ENCODE data around the gene PCGF2. TPM values are rescaled to one million over a fixed set of nuclear protein-coding genes. Genes with fewer than 3 reads are reported as not detected.
A peak's percentile ranks its signal among the peaks of the same experiment; 100 is the strongest.

Gene PCGF2
- total and polyA plus RNA-seq, 5 donors = 28.2 to 48.4 (median 34.3) TPM

DNA sequence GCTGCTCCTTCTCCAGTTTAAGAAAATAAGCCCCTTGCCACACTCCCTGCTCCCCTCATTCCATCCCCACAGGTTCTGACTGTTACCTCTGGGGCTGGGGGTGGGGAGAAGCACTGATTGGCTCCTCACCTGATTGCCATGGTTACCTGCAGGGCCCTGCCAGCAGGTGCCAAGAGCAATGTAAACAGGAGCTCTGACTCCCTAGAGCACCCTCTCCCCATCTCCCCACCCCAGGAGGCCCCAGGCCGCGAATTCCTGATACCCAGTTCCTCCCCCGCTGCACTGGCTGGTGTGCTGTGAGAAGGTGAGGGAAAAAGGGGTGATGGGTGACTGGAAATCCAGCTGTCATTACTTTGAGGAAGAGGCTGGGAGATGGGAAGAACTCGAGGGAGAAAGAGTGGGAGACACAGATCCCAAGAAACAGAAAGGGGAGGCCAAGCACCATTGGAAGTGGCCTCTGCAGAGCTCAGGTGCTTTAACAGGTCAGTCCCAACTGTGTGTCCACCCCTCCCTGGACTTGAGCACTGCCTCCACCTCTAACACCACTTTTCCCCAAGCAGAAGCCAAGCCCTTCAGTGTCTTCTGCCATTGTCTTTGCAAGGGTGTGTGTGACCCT is 4.5 kb downstream of the PCGF2 start:
- DNase-seq (peak; percentile 6 to 44 (median 37)), ATAC-seq (no peak)
- peak overlapping the region; percentile 12 for H3K27ac ChIP-seq (ENCODE audit: low read length)
- intact Hi-C loops (cut with DNase I) = loop anchor here in 1 of 4 donors (5.0 kb wide), 1 partner anchor 41 kb away; no protein-coding TSS in a partner anchor
- WGBS = 70% methylated on average over 4 of the region's 4 CpGs
- no peaks in the 10 kb centered on the region for H3K27me3 ChIP-seq (ENCODE audit: control insufficient read depth, insufficient read depth)
- H3K4me3 ChIP-seq (ENCODE audit: low read length) = no peak overlapping the region
- no peaks in the 10 kb centered on the region for H3K9me3 ChIP-seq (ENCODE audit: control insufficient read depth, low read length)
- peaks cover 17% of the 10 kb centered on the region for H3K4me1 ChIP-seq (ENCODE audit: control insufficient read depth, insufficient read depth, low read length)

DNA sequence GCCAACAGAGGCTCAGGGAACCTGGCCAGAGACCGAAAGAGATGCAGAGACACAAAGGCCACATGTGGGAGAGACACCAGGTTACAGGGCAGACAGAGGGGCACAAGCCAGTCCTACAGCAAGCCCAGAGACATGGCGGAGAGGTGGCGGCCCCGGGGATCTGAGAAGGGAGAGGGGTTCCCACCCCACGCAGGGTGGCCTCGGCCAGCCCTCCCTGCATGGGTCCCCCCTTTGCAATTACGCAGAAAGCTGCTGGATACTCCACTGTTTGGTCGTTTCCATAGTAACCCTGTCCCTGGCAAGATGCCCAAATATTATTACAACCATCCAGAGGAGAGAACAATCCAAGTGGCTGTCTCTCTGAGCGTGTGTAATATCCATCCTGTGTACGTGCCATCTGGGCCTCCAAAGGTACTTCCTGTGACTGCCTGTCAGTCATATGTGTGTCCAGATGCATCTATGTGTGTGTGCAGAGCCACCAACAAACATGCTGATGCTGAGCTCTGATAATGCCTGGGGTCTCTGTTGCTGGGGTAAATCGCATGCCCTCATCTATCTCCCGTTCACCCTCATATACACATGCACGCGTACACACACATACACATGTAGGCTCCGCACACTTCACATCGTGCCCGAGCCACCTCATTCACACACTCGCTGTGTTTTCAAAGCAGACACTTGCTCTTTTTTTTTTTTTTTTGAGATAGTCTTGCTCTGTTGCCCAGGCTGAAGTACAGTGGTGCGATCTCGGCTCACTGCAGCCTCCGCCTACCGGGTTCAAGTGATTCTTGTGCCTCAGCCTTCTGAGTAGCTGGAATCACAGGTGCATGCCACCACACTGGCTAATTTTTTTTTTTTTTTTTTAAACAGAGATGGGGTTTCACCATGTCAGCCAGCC is 5.5 kb downstream of the PCGF2 start:
- no peaks in the 10 kb centered on the region for H3K9me3 ChIP-seq (ENCODE audit: control insufficient read depth, low read length)
- DNase-seq (peak; percentile 45 to 69 (median 67)), ATAC-seq (peak; percentile 58 to 62)
- peaks cover 17% of the 10 kb centered on the region for H3K4me1 ChIP-seq (ENCODE audit: control insufficient read depth, insufficient read depth, low read length)
- H3K27ac ChIP-seq (ENCODE audit: low read length) = peak overlapping the region; percentile 93
- intact Hi-C loops (cut with DNase I) = loop anchor here in 1 of 4 donors (5.0 kb wide), 1 partner anchor 40 kb away; no protein-coding TSS in a partner anchor
- no peaks in the 10 kb centered on the region for H3K27me3 ChIP-seq (ENCODE audit: control insufficient read depth, insufficient read depth)
- WGBS = 28% methylated on average over 22 of the region's 22 CpGs
- H3K4me3 ChIP-seq (ENCODE audit: low read length) = no peak overlapping the region

DNA sequence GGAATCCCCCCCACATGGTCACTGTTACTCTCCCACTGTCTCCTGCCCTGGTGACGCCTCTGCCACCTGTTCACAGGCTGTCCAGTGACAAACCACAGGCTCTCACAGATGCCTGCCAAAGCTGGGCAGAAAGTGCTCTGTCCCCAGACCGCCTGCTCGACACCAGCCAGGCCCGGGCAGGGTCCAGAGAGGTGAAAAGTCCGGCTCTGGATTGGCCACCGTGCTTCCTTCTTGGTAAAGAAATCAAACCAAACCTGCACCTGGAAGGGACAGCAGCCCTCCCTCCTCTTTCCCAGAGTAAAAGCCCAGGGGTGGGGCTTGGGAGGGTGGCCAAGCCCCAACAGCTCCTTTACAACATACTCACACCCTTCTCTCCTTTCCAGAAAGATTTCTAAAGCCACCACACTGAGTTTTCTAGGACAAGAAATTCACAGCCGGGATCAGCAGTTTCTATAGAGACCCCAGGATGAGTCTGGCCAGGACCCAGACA is 6.2 kb downstream of the PCGF2 start:
- WGBS = 25% methylated on average over 7 of the region's 7 CpGs
- H3K9me3 ChIP-seq (ENCODE audit: control insufficient read depth, low read length) = no peaks in the 10 kb centered on the region
- H3K27ac ChIP-seq (ENCODE audit: low read length) = peak overlapping the region; percentile 93
- H3K4me3 ChIP-seq (ENCODE audit: low read length) = no peak overlapping the region
- H3K4me1 ChIP-seq (ENCODE audit: control insufficient read depth, insufficient read depth, low read length) = peaks cover 17% of the 10 kb centered on the region
- H3K27me3 ChIP-seq (ENCODE audit: control insufficient read depth, insufficient read depth) = no peaks in the 10 kb centered on the region
- DNase-seq = peak; percentile 53 to 84 (median 65)
- intact Hi-C loops (cut with DNase I) = loop anchor here in 1 of 4 donors (5.0 kb wide), 1 partner anchor 40 kb away; no protein-coding TSS in a partner anchor
- ATAC-seq = peak; percentile 45 to 46

DNA sequence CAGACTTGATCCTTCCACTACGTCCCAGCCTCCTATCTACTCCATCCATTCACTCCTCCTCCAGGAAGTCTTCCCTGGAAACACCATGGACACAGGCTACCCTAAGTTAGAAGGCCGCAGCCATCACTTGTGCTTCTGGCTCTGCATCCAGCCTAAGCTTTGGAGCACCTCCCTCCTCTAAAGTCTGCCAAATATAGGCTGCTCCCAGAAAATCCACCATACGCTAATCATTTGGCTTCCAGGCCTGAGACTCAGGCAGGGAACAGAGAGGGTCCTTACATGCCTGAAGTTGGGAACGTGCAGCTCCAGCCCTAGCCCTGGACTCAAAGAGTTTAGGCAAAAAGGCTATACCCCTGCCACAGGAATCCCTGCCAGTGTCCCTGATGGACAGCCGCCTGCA is 6.7 kb downstream of the PCGF2 start:
- peak overlapping the region; percentile 93 for H3K27ac ChIP-seq (ENCODE audit: low read length)
- no peaks in the 10 kb centered on the region for H3K9me3 ChIP-seq (ENCODE audit: control insufficient read depth, low read length)
- H3K4me1 ChIP-seq (ENCODE audit: control insufficient read depth, insufficient read depth, low read length) = peaks cover 17% of the 10 kb centered on the region
- DNase-seq = peak; percentile 7 to 35 (median 19)
- no peak overlapping the region for H3K4me3 ChIP-seq (ENCODE audit: low read length)
- ATAC-seq = peak in 1 of 2 donors; percentile 1
- intact Hi-C loops (cut with DNase I) = loop anchor here in 1 of 4 donors (5.0 kb wide), 1 partner anchor 39 kb away; no protein-coding TSS in a partner anchor
- WGBS = 50% methylated on average over 5 of the region's 5 CpGs
- H3K27me3 ChIP-seq (ENCODE audit: control insufficient read depth, insufficient read depth) = no peaks in the 10 kb centered on the region

DNA sequence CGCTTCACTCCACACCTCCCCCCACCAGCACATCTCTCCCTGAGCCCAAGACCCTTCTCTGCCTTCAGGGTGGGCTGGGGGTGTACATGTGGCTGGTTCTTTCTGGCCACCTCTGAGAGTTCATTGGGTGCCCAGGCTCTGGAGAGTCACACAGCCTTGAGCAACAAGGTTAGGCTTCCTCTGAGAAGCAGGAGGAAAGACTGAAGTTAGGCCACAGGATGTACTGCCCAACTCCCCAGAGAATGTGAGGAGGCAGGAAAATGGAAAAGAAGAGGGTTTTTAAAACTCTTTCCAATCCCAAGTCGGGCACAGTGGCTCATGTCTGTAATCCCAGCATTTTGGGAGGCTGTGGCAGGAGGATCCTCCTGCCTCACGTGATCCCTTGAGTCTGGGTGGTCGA is 7.3 kb downstream of the PCGF2 start:
- WGBS = 64% methylated on average over 4 of the region's 4 CpGs
- Histone ChIP-seq H3K27me3 (ENCODE audit: control insufficient read depth, insufficient read depth) (no peaks in the 10 kb centered on the region), H3K4me1 (ENCODE audit: control insufficient read depth, insufficient read depth, low read length) (peaks cover 17% of the 10 kb centered on the region), H3K4me3 (ENCODE audit: low read length) (no peak overlapping the region), H3K9me3 (ENCODE audit: control insufficient read depth, low read length) (no peaks in the 10 kb centered on the region), H3K27ac (ENCODE audit: low read length) (peak overlapping the region; percentile 13)
- ATAC-seq (no peak), DNase-seq (peak in 2 of 3 donors; percentile 7 to 9)
- intact Hi-C loops (cut with DNase I) = loop anchor here in 1 of 4 donors (5.0 kb wide), 1 partner anchor 39 kb away; no protein-coding TSS in a partner anchor

DNA sequence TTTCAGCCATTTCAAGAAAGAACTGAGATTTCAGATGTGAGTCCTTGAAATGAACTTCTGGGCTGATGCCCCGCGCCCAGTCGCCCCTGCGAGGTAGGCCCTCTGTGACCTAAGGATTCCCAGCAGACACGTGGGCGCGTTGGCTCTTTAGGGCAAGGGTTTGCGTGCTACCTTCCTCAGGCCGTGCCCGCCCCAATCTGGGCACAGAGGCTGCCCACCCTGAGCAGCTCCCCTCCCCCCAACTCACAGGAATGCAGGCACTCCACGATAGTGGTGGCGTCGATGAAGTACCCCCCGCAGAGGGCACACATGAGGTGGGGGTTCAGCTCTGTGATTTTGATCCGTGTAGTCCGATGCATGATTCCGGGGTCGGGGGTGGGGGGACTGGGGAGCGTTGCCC is 8.1 kb downstream of the PCGF2 start:
- H3K4me3 ChIP-seq (ENCODE audit: low read length) = no peak overlapping the region
- WGBS = 86% methylated on average over 19 of the region's 19 CpGs
- DNase-seq (peak; percentile 16 to 62 (median 35)), ATAC-seq (no peak)
- H3K27ac ChIP-seq (ENCODE audit: low read length) = no peak overlapping the region
- H3K4me1 ChIP-seq (ENCODE audit: control insufficient read depth, insufficient read depth, low read length) = peaks cover 17% of the 10 kb centered on the region
- intact Hi-C loops (cut with DNase I) = loop anchor here in 1 of 4 donors (5.0 kb wide), 1 partner anchor 38 kb away; no protein-coding TSS in a partner anchor
- H3K27me3 ChIP-seq (ENCODE audit: control insufficient read depth, insufficient read depth) = no peaks in the 10 kb centered on the region
- no peaks in the 10 kb centered on the region for H3K9me3 ChIP-seq (ENCODE audit: control insufficient read depth, low read length)

DNA sequence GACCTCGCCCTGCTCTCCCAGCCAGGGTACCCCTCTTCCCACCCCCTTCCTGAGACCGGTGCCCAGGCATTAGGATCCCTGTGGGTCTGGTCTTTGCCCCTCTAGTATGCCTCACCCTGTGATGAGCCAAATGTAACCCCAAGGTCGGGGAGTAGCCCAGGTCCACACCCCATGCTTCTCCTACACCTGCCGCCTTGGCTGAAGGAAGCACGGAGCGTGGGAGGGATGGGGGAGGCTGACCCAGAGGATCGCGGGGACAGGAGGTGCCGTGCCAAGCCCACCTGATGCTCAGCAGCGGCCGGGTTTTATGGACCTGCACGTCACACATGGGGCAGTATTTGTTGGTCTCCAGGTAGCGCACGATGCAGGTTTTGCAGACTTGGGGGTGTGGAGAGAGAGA is 8.8 kb downstream of the PCGF2 start:
- intact Hi-C loops (cut with DNase I) = loop anchor here in 2 of 4 donors (5.0 to 10.0 kb wide), 3 partner anchors 37 to 65 kb away; partner anchors contain the start of gene EPOP (in 1 of the 2)
- no peaks in the 10 kb centered on the region for H3K27me3 ChIP-seq (ENCODE audit: control insufficient read depth, insufficient read depth)

DNA sequence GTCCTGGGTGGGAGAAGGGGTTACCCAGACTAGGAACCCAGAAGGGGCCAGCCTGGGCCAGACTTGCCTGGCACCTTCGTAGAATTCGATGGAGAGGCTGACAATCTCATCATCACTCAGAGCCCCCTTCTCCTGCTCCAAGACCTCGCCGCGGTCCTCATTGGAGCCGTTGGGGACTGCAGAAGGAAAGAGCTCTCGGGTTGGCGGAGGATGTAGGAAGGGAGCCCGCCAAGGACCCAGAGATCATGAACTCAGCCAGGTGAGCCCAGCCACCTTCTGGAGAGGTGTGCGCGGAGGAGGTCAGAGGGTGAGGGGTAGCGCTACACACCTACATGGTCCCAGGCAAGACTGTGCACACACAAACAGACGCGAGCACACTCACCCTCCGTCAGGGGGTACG is 9.4 kb downstream of the PCGF2 start:
- intact Hi-C loops (cut with DNase I) = loop anchor here in 2 of 4 donors (5.0 to 10.0 kb wide), 3 partner anchors 36 to 64 kb away; partner anchors contain the start of gene EPOP (in 1 of the 2)
- H3K27me3 ChIP-seq (ENCODE audit: control insufficient read depth, insufficient read depth) = no peaks in the 10 kb centered on the region

More for the DNA sequence above, 8.8 kb downstream of the PCGF2 start:
- H3K4me3 ChIP-seq (ENCODE audit: low read length) = no peak overlapping the region
- 87% methylated on average over 14 of the region's 14 CpGs for WGBS
- H3K9me3 ChIP-seq (ENCODE audit: control insufficient read depth, low read length) = no peaks in the 10 kb centered on the region
- H3K4me1 ChIP-seq (ENCODE audit: control insufficient read depth, insufficient read depth, low read length) = peaks cover 17% of the 10 kb centered on the region
- no peak overlapping the region for H3K27ac ChIP-seq (ENCODE audit: low read length)
- DNase-seq = peak in 1 of 3 donors; percentile 44
- ATAC-seq = no peak

DNA sequence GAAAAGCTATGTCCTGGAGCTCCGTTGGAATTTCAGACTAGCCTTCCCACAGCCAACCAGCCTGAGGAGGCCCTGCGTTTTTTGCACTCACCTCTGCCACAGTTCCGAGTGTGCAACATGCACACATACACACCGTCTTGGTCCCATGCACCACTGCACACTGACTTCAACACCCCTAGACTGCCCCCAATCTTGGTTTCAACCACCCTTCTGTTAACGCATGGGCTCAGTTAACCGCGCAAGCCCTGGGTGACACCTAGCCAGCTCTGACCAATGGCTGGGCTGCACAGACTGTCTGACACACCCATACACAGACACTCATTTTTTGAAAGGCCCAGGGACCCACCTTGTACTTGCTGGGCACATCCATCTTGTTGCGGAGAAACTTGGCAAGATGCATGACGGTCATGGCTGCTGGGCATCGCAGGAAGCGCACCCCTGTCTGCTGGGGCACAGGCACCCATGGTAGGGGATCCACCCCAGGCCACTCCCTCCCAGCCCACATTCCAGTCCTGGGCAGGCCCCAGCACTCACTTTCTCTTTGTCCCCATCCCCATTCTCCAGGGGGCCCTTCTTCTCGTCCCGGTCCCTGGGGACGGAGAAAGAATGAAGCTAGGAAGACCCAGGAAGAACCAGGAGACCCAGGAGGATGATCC is 10.0 kb downstream of the PCGF2 start:
- Histone ChIP-seq H3K4me1 (ENCODE audit: control insufficient read depth, insufficient read depth, low read length) (peaks cover 12% of the 10 kb centered on the region), H3K9me3 (ENCODE audit: control insufficient read depth, low read length) (no peaks in the 10 kb centered on the region), H3K27ac (ENCODE audit: low read length) (no peak overlapping the region), H3K4me3 (ENCODE audit: low read length) (no peak overlapping the region), H3K27me3 (ENCODE audit: control insufficient read depth, insufficient read depth) (no peaks in the 10 kb centered on the region)
- intact Hi-C loops (cut with DNase I) = loop anchor here in 2 of 4 donors (5.0 to 10.0 kb wide), 3 partner anchors 36 to 63 kb away; partner anchors contain the start of gene EPOP (in 1 of the 2)
- ATAC-seq = no peak
- DNase-seq = peak in 1 of 3 donors; percentile 34
- 91% methylated on average over 14 of the region's 14 CpGs for WGBS

More for the DNA sequence above, 9.4 kb downstream of the PCGF2 start:
- no peaks in the 10 kb centered on the region for H3K9me3 ChIP-seq (ENCODE audit: control insufficient read depth, low read length)
- no peak overlapping the region for H3K4me3 ChIP-seq (ENCODE audit: low read length)
- DNase-seq (peak in 1 of 3 donors; percentile 40), ATAC-seq (no peak)
- H3K27ac ChIP-seq (ENCODE audit: low read length) = no peak overlapping the region
- 93% methylated on average over 16 of the region's 16 CpGs for WGBS
- H3K4me1 ChIP-seq (ENCODE audit: control insufficient read depth, insufficient read depth, low read length) = peaks cover 14% of the 10 kb centered on the region

Data from right cardiac atrium (tissue), 5 donors.